ENCODE data around the gene RAB26.

Gene RAB26

DNA sequence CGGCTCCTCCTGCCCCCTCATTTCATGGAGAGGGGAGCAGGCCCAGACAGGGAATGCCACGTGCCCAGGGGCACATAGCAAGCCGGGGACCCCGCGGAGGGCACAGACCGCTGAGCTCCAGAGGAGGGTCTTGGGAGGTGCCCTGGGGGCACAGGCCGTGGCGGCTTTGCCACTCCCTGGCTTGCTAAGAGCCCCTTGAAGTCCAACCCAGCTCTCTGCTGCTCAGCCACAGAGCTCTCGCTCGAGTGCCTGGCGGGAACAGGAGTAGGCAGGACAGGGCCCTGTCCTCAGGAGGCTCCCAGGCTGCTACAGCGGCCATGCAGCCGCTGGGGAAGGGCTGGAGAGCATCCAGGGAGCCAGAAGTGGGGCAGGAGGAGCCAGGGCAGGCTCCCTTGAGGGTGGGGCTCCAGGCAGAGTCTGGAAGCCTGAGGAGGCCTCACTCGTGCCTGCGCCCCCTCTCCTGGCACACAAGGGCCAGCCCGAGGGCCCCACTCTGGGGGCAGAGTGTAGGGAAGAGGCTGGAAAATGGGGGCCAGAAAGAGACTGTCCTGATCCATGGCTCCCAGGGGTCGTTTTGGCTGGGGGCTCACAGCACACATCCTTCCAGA lies 4.4 kb upstream of the RAB26 start:
- no peak for FAIRE-seq

- FAIRE-seq: no peak
These were observed 2.6 kb upstream of the RAB26 start for GRCh38 chr16:2145843-2146242.

GRCh38 chr16:2147378-2147777 lies 1.0 kb upstream of the RAB26 start:
- FAIRE-seq: no peak

DNA sequence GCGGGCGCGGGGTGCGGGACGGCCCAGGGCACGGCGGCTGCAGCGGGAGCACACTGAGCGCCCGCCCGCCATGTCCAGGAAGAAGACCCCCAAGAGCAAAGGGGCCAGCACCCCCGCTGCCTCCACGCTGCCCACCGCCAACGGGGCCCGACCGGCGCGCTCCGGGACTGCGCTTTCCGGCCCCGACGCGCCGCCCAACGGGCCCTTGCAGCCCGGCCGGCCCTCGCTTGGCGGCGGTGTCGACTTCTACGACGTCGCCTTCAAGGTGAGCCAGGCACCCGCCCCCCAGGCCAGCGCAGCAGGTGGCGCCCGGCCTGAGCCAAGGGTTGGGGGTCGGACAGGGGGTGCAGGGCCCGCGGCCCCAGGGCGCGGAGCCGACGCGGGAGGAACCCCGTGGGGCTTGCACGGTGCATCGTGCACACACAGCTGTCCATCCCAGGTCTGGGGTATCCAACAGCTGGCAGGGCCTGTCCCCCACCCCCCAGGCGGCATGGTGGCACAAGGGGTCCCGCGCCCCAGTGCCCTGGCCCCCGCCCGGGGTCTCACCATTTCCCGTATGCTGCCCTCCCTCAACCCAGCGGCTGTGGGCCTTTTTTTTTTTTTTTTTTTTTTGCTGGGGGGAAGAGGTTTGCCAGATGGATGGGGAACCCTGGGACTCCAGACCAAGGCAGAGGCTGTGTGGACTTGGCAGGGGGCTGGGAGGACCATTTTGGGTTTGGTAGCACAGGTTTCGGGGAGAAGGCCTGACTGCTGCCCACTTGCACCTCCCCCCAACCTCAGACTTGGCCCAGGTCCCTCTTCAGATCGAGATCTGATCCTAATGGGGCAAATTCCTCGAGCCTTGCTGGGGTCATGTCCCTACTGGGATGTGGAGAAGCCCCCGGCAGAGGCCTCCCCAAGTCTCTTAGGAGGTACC lies 547 bp downstream of the RAB26 start:
- no peak for FAIRE-seq

- no peak for FAIRE-seq
These were observed 1.4 kb downstream of the RAB26 start for GRCh38 chr16:2149630-2150417.

GRCh38 chr16:2150418-2151187 lies 2.2 kb downstream of the RAB26 start:
- FAIRE-seq: no peak

- no peak for FAIRE-seq
These were observed 3.0 kb downstream of the RAB26 start for GRCh38 chr16:2151188-2152091.

- no peak for FAIRE-seq
These were observed 4.5 kb downstream of the RAB26 start for GRCh38 chr16:2152695-2153506.

DNA sequence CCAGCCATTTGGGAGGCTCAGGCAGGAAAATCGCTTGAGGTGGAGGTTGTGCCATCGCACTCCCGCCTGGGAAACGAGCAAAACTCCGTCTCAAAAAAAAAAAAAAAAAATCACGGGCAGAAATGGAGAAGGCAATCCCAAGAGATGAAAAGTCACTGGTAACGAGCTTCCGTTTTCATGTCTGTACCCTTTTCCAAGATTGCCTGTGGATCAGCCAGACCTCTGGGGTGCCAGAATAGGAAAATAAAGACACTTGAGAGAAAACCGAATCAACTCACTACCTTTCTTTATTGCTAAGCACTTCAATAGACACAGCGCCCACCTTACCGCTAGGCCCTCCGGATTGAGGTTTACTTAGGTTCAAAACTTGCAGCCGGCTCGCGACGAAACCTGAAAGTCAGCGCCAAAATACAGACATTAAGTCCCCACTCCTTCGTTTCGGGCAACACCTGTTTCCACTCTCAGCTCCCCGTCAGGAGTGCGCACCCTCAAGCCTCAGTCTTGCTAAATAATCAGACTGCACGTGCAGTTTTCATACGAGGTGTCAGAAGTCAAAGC lies 6.2 kb downstream of the RAB26 start:
- no peak for FAIRE-seq

GRCh38 chr16:2155091-2155950 lies 6.9 kb downstream of the RAB26 start, which contains the start of gene TRAF7:
TRAF7 (plus strand) TSS chr16:2155782; CDS start chr16:2163921, 8,139 bp downstream.
- peak; percentile 86 for FAIRE-seq

GRCh38 chr16:2155977-2156848 lies 7.8 kb downstream of the RAB26 start:
- FAIRE-seq: no peak

DNA sequence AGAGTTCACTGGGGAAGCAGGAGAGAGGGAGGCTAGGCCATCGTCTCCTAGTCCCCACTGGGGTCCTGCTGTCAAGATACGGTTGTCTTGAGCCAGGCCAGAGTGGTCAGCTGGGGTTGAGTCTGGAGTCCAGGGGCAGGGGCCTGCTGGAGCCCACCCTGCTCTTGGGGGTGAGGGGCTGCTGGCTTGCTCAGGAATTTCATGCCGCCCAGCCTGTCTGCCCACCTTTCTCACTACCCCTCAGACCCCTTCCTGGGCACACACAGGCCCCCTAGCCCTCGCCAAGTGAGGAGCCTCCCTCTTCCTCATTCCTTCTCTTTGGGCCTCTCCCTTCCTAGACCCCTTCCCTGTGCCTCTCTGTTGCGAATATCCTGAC lies 8.4 kb downstream of the RAB26 start:
- no peak for FAIRE-seq

DNA sequence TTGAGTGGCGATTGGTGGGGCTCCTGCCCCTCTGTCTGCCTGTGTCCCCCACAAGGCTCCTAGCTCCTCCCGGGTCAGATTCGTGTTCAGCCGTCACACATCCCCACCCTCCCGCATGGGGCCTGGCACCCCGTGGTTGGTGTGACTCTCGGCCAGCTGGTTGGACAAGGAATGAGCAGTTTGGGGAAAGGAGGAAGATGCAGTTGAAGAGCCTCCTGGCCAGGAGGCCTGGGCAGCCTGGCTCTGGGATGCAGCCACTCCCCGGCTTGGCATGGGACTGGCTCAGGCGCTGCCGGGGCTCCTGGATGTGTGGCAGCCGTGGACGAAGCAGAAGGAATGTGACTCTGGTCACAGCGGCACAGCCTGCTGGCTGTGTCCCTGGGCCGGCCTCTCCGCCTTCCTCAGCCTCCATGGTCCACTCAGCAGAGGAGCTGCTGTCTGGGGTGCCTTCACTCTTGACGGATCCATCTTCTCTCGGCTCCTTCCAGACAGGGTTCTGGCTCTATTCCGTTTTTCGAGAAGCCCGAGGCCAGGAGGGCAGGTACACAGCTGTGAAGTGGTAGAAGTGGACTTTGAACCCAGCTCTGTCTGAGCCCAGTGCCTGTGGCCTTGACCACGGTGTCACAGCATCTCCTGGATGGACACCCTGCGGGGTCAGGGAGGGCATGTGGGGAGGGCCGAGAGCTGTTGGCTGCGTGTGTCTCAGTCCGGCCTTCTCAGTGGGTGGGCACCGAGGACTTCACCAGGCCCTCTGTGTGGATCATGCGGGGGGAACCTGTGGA lies 9.2 kb downstream of the RAB26 start:
- no peak for FAIRE-seq

DNA sequence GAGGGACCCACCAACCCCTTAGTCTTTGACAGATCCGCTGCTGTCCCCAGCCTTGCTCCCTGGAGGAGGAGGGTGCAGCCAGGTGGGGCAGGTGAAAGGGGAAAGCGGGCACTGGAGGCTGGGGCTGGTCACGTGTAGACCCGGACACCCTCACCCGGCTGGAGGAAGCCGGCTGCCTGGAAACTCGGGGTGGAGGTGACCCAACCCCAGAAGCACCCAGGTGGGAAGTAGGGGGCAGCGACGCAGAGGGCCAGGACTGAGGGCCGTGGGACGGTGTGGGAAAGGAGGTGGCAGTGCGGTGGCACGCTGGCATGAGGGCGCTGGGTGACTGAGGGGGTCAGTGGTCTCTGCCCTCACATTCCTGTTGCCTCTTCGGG lies 9.8 kb downstream of the RAB26 start:
- FAIRE-seq: no peak

- no peak for FAIRE-seq
These were observed 10.9 kb downstream of the RAB26 start for GRCh38 chr16:2159175-2159838.

GRCh38 chr16:2160915-2161551 lies 12.6 kb downstream of the RAB26 start:
- FAIRE-seq: no peak

All from colon (tissue), 2 donors.